Measurements from ENCODE around the gene LSM10.

Gene LSM10

DNA sequence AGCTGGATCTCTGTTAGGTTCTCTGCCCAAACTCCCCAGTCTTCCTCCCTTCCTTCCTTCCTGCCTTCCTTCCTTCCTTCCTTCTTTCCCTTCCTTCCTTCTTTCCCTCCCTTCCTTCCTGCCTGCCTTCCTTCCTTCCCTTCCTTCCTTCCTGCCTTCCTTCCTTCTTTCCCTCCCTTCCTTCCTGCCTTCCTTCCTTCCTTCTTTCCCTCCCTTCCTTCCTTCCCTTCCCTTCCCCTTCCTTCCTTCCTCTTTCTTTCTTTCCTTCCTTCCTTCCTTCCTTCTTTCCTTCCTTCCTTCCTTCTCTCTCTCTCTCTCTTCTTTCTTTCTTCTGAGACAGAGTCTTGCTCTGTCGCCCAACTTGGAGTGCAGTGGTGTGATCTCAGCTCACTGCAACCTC is 8.7 kb upstream of the LSM10 start:
- DNase-seq, result no peak

DNA sequence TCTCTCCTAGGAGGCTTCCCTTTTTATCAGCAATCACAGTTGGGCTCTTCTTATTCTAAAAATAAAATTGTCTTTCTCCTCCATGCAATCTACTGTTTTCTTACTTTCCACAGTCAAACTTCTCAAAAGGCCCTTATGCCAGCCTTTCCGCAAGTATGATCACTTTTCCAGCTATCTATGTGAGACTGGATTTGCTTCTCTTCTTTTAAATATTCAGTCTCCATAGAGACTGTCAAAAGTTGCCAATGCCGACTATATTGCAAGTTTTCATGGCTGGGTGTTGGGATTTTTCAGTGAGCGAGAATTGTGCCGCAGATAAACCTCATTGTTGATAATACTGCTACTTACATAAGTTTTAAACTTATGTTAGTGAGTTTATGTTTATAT is 4.8 kb upstream of the LSM10 start:
- no peak for DNase-seq

DNA sequence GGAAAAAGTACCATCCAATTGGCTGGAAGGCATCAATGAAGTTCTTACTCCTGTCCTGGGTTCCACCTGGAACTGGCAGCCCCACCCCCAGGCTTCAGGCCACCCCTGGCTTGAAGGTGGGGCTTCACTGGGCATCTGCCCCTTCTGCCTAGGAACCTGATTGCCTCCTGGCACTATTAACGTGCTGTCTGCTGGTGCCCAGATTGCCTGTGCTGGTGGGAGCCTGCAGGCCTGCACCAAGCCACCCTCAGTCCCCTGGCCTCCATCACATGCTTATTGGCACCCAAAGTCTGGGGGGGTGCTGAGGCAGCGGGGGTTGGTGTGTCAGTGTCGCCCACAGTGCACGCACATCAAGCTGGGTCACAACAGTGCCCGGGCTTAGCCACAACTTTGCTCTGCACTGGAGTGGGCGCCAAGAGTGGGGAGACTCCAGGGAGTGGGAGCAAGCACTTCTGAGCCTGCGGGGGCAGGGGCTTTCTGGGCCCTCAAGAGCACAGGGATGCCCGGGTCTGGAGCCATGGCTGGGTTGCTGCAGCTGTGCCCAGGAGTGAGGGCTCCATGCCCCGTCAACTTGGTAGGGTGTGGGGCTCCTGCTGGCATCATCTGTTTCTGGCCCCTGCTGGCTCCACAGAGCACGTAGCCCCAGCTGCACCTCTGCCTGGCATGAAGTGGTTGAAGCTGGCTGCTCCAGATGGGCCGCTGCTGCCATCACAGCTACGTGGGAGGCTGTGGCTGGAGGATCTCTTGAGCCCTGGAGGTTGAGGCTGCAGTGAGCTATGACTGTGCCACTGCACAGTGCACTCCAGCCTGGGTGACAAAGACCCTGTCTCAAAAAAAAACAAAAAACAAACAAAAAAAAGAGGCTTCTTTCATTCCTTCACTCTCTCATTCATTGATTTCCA is 4.1 kb upstream of the LSM10 start:
- no peak for DNase-seq

DNA sequence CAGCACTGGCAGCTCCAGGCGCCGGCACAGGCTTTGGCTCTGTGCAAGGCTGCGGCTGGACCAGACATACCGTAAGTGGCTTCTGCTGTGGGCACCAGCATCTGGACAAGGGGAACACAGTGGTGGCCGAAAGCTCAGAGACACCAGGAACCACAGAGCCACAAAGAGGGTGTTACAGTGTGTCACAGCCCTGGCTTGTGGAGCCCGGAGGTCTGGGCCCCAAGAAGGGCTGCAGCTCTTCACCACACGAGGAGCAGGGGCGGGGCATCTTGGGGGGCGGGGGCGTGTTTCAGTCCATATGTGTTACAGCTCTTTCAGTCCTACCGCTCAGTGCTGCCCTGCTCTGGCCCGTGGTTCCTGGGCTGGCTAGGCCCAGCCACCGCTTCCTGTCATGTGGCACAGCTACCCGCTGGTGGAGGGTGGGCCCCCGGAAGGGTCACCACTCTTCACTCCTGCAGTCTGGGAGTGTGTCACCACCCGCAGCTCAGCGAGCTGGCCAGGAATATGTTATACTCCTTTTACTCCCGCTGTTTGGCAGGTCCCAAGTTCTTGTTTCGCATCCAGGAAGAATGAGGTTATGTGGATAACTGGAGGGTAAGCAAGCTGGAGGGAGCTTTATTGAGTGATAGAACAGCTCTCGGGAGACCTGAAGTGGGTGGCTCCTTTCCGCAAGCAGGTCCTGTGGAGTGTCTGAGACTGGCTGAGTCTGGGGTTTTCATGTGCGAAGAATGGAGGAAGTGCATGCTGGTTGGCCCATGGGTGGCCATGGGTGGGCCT is 3.3 kb upstream of the LSM10 start:
- peak; percentile 90 for DNase-seq

DNA sequence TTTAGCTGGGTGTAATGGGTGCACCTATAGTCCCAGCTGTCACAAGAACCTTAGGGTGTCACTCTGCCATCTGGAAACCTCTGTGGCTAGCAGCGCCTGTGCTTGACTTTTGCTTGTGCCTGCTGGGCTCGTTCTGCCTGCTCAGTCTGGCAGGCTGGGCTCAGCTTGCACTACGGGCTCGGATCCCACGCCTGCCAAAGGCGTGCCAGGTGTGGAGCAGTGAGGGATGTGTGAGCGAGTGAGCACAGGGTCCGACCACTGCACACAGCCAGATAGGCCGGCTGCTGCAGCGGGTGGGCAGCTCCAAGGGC is 2.8 kb upstream of the LSM10 start:
- no peak for DNase-seq

DNA sequence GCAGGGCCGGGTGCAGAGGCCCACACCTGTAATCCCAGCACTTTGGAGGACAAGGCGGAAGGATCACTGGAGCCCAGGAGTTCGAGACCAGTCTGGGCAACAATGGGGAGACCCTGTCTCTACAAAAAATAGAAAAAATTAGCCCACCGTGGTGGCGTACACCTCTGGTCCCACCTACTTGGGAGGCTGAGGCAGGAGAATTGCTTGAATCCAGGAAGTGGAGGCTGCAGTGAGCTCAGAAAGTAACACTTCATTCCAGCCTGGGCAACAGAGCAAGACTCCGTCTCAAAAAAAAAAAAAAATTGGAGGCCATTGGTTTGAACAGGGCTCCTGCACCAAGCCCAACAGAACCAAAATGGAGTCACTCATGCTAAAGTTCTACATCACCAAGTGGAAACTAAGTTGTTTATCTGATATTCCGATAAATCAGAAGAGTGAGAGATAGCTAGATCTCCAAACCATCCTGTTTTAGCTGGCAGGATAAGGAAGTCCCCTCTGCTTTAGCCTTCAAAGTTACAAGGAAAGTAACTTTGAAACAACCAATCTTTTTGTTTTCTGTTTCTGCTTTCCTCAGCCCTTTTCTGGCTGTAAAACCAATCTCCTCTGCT is 766 bp upstream of the LSM10 start:
- no peak for DNase-seq

DNA sequence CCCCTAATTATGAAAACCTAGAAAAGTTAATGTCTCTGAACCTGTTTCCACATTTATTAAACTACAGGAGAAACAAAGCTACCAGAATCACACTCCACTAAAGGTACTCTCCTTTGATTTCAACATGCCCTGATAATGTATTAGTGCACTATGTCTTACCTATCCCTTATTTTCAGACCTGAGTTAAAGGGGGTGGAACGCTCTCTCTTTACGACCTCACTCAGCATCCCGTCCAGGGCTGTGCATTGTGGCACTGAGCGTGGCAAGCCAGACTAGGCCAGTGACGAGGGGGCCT is 678 bp downstream of the LSM10 start:
- DNase-seq, result no peak

DNA sequence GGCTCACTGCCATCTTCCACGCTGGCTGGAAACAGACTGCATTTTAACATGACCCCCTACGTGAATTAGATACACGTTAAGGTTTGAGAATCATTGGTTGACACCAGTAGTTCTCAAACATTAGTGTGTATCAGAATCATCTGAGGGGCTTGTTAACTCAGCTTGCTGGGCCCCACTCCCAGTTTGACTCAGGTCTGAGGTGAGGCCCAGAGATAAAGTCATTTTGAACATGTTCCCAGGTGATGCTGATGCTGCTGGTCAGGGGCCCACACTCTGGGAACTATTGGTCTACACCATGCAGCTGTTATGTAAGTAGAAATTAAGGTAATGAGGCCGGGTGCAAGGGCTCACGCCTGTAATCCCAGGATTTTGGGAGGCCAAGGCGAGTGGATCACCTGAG is 1.3 kb downstream of the LSM10 start:
- DNase-seq, result no peak

DNA sequence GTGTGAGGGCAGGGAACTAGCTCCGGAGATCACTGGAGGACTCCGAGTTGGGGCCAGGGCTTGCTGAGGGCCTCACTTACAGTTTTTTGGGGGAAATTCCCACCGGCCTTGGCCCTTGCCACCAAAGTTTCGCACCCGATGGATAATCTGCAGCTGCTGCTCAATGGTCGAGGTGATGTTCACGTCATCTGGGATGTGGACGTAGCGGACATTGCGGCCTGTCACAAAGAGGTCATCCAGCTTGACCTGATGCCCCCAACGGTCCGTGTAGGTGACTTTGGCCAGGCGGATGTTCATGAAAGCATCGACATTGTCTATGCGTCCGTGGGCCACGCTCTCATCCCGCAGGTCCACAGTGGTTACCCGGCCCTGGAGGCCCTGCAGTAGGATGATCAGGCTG is 4.0 kb downstream of the LSM10 start:
- no peak for DNase-seq

DNA sequence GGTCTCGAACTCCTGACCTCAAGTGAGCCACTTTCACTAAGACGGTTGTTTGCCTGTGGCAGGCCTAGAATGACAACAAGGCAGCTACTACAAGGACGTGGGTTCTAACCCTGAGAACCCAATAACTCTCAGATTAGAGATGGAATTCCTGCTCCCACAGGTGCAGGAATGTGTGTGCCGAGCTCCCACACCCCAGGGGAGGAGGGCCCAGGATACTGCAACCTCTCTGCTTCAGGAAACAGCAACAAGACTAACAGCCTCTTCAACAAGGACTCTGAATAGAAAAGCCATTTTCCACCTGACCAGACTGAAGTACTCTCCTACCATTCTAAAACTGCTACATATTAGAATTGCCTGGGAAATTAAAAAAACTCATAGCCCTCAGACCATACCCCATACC is 4.9 kb downstream of the LSM10 start:
- no peak for DNase-seq

DNA sequence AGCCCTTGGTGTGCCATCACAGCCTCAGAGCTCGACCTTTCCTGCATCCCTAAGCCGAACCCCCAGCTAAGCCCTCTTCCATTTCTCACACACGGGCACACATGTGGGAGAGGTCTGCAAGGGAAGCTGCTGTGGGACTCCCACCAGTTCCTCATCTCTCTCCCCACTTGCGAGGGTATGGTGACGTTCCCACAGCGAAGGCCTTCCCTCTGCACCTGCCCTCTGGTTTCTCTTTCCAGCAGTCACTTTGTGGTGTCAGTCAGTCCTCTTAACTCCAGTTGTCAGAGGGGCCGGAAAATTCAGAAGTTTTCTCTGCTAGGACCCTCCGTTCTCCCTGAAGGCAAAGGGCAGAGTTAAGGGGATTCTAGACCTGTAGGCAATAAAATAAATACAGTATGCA is 6.4 kb downstream of the LSM10 start:
- DNase-seq, result no peak

DNA sequence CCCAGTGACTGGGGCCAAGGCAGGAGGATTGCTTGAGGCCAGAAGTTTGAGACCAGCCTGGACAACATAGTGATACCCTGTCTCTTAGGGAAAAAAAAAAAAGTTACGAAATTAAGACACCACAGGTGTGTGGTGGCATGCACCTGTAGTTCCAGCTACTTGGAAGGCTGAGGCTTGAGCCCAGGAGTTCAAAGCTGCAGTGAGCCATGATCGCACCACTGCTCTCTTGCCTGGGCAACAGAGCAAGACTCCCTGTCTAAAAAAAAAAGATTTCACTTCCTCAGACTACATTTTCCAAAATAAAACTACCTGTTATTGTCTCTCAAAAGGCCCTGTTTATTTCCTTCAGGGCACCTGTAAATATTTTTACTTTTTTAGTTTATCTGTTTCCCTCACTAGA is 7.3 kb downstream of the LSM10 start:
- no peak for DNase-seq

DNA sequence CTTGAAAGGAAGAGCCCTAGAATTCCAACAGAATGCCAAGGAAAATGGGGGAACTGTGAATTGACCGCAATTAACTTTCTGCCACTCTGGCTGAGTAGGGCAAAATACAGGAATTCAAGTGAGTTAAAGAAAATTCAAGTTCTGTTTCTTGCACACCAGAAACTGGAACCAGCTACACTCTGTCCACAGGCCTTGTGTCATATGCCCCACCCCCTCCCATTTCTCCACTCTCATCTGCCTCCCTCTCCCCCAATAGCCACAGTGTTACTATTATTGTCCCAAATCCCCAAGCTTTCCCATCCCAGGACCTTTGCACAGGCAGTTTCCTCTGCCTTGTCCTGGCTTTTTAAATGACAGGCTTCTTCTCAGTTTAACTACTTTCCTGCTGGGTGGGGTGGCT is 7.7 kb downstream of the LSM10 start:
- DNase-seq, result no peak

DNA sequence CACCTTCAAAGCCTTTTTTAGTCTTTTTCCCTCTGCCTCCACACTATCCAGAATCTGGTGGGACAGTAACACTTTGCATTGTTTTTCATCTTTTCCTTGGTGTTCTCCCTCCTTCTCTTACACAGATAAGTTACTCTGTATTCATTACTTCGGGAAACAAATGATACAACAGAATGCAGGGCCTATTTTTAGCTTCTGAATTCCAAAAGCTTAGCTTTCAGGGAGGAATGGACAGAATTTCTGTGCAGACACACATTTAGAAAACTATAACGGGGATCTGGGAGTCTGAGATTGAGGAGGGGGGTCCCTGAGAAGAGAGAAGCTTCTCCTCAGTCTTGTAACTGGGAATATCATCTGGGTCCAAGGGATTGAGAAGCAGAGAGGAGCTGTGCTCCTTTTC is 8.4 kb downstream of the LSM10 start:
- no peak for DNase-seq

DNA sequence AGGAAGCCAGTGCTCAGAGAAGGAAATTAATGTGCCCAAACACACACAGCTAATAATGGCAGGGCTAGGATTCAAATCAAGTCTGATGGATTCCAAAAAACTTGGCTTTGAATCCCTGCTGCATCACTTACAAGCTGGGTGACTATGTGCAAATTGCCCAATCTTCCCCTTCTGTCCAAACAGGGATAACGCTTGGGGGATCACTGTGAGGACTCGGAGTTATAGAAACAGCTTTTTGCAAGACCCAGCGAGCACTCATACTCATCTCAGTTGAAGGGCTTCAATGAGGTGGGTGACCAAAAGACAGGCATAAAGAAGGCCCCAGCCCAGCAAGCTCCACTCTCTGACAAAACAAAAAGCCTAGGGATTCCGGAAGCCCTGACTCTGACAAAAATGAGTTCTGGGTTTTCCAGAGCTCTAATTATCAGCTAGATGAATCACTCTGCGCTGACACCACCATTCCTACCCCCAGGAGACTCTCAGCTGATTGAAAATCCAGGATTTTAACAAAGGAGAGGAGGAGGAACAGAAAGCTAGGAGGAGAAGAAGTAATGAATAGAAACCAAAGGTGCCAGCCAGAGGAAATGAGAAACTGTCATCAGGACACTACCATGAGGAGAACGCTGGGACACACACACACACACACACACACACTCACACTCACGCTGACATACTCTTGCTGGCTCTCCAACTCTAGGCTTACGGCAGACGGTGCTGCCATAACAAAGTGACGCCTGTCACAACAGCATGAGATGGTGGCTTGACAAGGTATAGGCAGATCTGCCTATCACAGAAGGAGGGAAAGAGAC is 10.4 kb downstream of the LSM10 start:
- peak; percentile 15 for DNase-seq

DNA sequence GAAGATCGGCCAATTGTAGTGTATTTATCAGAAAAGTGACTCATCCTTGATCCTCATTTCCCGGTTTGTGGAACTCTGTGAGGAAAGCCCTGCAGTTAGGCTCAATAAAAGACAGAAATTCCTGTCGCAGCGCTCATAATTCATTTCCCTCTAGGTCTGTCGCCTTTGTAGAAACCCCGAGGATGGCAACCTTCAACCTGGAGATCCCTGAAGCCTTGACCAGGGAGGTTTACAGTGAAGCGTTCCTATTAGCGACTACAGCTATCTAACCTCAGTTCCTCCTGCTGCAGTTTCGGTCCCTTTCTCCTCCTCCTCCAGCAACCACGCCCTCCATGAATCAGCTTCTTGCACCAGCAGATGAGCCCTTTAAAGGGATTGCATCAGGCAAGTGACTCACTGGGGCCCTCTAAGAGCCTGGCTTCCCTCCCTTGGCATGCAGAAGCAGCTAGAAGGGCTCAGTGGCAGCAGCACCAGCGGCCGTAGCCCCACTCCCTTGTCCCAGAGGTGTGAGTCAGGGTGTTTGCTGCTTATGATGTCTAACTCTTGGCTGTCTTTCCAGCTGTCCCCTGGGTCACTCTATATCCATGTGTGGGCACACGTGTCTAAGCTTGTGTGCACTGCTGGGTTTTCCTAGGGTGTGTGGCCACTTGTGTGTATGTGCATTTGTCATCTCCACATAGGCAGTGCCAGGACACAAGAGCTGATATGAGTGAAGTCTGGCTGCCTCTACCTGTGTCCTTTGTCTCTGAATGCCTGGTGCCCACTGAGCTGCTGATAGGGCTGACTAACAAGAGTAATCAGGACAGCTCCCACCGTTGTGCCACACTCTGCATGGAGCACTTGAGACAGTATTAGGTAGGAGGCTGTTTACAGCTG is 11.2 kb downstream of the LSM10 start:
- DNase-seq, result peak; percentile 95

DNA sequence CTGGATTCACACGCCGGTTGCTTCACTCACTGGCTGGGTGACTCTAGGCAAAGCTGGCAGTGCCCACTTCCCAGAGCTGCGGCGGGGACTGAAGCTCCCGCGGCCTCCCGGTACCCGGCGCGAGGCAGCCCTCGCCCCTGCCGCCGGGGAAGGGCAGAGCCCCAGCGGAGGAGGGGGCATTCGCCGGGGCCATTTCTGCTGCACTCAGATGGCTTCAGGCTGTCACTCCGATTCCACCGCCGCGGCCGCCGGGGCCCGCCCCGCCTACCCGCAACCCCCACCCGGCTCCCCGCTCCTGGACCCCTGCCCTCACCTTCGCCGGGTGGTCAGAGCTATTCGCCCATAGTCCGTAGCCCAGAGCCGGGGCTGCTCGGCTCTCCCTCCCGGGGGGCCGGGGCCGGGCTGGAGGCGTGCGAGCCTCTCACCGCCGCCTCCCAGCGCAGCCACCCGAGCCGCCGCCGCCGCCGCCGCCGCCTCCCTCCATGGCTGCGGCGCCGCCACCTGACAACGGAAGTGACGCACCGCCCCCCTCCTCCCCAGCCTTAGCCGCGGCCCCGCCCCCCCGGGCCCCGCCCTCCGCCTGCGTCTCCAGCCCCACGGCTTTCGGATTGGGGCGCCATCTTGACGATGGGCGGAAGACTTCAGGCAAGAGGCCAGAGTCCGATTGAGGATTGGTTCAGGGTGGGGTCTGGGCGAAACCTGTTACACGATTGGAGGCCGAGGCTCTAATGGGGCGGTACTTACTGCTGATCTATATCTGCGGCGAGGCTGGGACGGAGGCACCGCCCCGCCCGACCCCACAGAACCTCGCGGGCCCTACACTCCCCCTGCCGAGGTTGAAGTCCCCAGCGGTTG is 12.1 kb downstream of the LSM10 start, which contains the start of gene STK40:
STK40 (minus strand) TSS at position 515 of the 855 bp plus-strand sequence. CDS start 24,592 bp downstream, outside the sequence.
- peak; percentile 97 for DNase-seq

DNA sequence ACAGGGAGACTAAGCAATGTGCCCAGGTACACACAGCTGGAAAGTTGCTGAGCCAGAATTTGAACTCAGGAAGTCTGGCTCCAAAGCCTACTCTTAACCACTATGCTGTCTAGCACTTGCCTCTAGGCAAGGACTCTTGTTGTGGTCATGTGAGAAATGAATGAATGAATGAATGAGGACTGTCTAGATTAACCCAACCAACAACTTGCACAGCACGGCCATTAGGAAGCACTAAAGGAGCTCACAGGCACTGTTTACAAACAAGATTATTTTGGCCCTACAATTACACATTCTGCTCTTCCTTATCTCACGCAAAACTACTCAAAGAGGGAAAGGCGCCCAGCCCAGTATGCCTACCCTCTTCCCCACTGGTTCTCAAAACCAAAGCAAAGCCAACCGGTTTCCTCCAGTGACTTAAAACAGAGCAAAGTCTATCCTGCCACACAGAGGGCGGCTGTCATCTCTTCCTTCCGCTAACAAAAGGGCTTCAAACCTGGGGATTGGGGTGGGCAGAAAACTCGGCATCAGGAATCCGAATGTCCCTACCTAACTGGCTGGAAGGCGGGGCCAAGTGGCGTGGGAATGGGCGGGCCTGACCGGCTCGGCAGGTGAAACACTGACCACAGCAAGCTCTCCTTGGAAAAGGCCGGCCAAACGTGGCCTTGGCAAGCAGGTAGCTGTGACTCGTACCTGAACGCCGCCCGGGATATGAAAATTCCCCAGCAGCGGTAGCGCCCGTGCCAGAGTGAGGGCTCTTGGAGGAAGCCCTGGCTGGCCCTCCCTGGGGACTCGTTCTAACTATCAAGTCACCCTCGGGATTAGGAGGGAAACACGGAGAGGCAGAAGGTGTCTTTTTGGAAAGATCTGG is 12.9 kb downstream of the LSM10 start:
- DNase-seq, result no peak

DNA sequence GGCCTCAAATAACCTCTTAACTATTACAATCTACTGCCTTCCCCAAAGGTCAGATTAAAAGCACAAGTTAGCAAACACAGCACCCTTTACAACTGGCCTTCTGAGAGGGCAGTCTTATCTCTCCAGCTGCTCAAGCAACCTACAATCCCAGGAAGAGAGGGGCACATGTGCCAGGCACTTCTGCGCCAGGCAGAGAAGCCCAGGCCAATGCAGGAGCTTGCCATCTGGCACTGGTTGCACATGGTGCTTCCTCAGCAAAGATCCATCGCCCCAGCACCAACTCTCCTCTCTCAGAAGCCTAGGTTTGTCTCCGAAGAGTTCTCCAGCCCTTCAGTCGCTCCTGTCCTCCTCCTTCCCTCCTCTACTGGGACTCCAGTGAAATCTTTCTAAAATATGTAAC is 14.5 kb downstream of the LSM10 start:
- DNase-seq, result no peak

DNA sequence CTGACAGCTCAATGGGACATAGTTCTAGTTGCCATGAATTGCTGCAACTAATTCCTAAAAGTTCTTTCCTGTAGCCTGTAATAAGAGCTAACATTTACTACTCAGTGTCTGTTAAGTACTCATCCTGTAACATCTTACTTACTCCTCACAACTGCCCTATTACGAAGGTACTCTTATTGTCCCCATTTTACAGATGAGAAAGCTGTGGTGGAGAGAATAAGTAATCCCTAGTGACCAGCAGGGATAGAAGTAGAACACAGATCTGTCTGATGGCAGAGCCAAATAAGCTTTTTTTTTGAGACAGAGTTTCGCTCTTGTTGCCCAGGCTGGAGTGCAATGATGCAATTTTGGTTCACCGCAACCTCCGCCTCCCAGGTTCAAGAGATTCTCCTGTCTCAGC is 15.0 kb downstream of the LSM10 start:
- no peak for DNase-seq
